SK-N-SH (cell line): ENCODE data around the gene SCN3A. TPM values are rescaled to one million over a fixed set of nuclear protein-coding genes. Genes with fewer than 3 reads are reported as not detected.

ENCODE experiments used
- CTCF ChIA-PET: fragments of 300-600, 350-600 bp; formaldehyde crosslinking; extraction: SDS; loops from one replicate; lab custom pipeline; 2021; lab: Yijun Ruan, JAX
- POLR2A ChIA-PET: fragments of 350-600 bp; sonication (Branson Sonifier 250); formaldehyde crosslinking; extraction: SDS; loops from one replicate; lab custom pipeline; 2020; ENCODE audit warnings: antibody characterized with exemption, inconsistent platforms; lab: Yijun Ruan, JAX
- DNase-seq: peaks from one replicate; pipeline ENCODE4 v3.0.0; 2012
- H2AFZ ChIP-seq: fragments of 200-600 bp; sonication (generic); 2 replicates; pipeline ENCODE4 v1.8.1; 2016; ENCODE audit warnings: antibody characterized with exemption, mild to moderate bottlenecking, low read depth
- H3F3A ChIP-seq: fragments of 200-600 bp; sonication (generic); replicated peaks from 2 replicates; pipeline ENCODE3; 2016; ENCODE audit warnings: antibody characterized with exemption, mild to moderate bottlenecking; ENCODE audit not compliant: insufficient read depth
- H3K27ac ChIP-seq, 2 experiments: fragments of 200-500 bp in 1 of 2; fragments of 200-600 bp in 1 of 2; sonication (Bioruptor generic) in 1 of 2; sonication (generic), shearing (Covaris generic) in 1 of 2; 2 replicates each; pipeline versions ENCODE4 v1.5.1 to v1.6.1; 2014 to 2016; ENCODE audit warnings: low read depth in 2 of 2, inconsistent platforms in 1 of 2, low read length in 1 of 2, mild to moderate bottlenecking in 1 of 2, mixed read lengths in 1 of 2
- H3K27me3 ChIP-seq: fragments of 200-600 bp; sonication (generic), shearing (Covaris generic); 2 replicates; pipeline ENCODE4 v1.6.1; 2016; ENCODE audit warnings: mixed run types; ENCODE audit not compliant: insufficient read depth
- H3K36me3 ChIP-seq, 2 experiments: fragments of 200-500 bp in 1 of 2; fragments of 200-600 bp in 1 of 2; sonication (Bioruptor generic) in 1 of 2; sonication (generic) in 1 of 2; replicated peaks in 1 of 2; 2 replicates each; pipeline versions ENCODE3 to v1.5.1; 2014 to 2016; ENCODE audit warnings: low read length in 1 of 2, mild to moderate bottlenecking in 1 of 2; ENCODE audit not compliant: insufficient read depth in 2 of 2, control insufficient read depth in 1 of 2
- H3K4me1 ChIP-seq, 2 experiments: fragments of 200-500 bp in 1 of 2; fragments of 200-600 bp in 1 of 2; sonication (Bioruptor generic) in 1 of 2; sonication (generic), shearing (Covaris generic) in 1 of 2; 2 replicates each; pipeline versions ENCODE4 v1.5.1 to v1.6.1; 2014 to 2016; ENCODE audit warnings: low read depth in 1 of 2, low read length in 1 of 2, mixed run types in 1 of 2; ENCODE audit not compliant: insufficient read depth in 2 of 2, control insufficient read depth in 1 of 2
- H3K4me2 ChIP-seq: fragments of 200-600 bp; sonication (generic), shearing (Covaris generic); 2 replicates; pipeline ENCODE4 v1.6.1; 2017; ENCODE audit warnings: mixed run types
- H3K4me3 ChIP-seq, 2 experiments: fragments of 200-500 bp in 1 of 2; fragments of 200-600 bp in 1 of 2; sonication (Bioruptor generic) in 1 of 2; sonication (generic), shearing (Covaris generic) in 1 of 2; 2 replicates each; pipeline versions ENCODE4 v1.5.1 to v1.8.1; 2014 to 2016; ENCODE audit warnings: low read depth in 2 of 2, inconsistent platforms in 1 of 2, low read length in 1 of 2, mild to moderate bottlenecking in 1 of 2, mixed read lengths in 1 of 2, moderate library complexity in 1 of 2
- H3K79me2 ChIP-seq: fragments of 200-600 bp; sonication (generic); 2 replicates; pipeline ENCODE4 v1.8.1; 2017; ENCODE audit warnings: mild to moderate bottlenecking; ENCODE audit not compliant: insufficient read depth
- H3K9ac ChIP-seq: fragments of 200-600 bp; sonication (generic); 2 replicates; pipeline ENCODE4 v1.6.1; 2017; ENCODE audit warnings: mixed run types
- H3K9me2 ChIP-seq: fragments of 200-600 bp; sonication (generic); 2 replicates; pipeline ENCODE4 v1.6.1; 2017; ENCODE audit warnings: mixed run types
- H3K9me3 ChIP-seq: fragments of 200-600 bp; sonication (generic); 2 replicates; pipeline ENCODE4 v1.6.1; 2017; ENCODE audit warnings: mixed run types, mild to moderate bottlenecking, moderate library complexity
- H4K20me1 ChIP-seq: fragments of 200-600 bp; sonication (generic); 2 replicates; pipeline ENCODE4 v1.6.1; 2017; ENCODE audit warnings: mild to moderate bottlenecking, mixed run types; ENCODE audit not compliant: insufficient read depth
- EP300 ChIP-seq, 2 experiments: IDR thresholded peaks; 2 replicates each; pipeline versions ENCODE4 v1.4.0 to v1.6.1; 2012; ENCODE audit warnings: borderline replicate concordance in 1 of 2, low read depth in 1 of 2, low read length in 1 of 2
- FOSL2 ChIP-seq: IDR thresholded peaks from 2 replicates; pipeline ENCODE4 v1.4.0; 2012; ENCODE audit warnings: low read depth, mild to moderate bottlenecking, moderate library complexity, borderline replicate concordance
- FOXJ3 ChIP-seq: sonication (generic); formaldehyde crosslinking; IDR thresholded peaks from 2 replicates; pipeline ENCODE4 v1.5.1; 2020; ENCODE audit warnings: mild to moderate bottlenecking, missing genetic modification reagents
- GABPA ChIP-seq: IDR thresholded peaks from 2 replicates; pipeline ENCODE4 v1.4.0; 2012; ENCODE audit warnings: low read depth, mild to moderate bottlenecking
- NFIC ChIP-seq: IDR thresholded peaks from 2 replicates; pipeline ENCODE4 v1.4.0; 2012; ENCODE audit warnings: borderline replicate concordance
- NRF1 ChIP-seq: IDR thresholded peaks from 2 replicates; pipeline ENCODE4 v1.6.1; 2012; ENCODE audit warnings: low read depth, mild to moderate bottlenecking, low read length
- POLR2AphosphoS5 ChIP-seq: IDR thresholded peaks from 2 replicates; pipeline ENCODE4 v1.6.1; 2012; ENCODE audit warnings: low read depth, low read length
- RAD21 ChIP-seq: IDR thresholded peaks from 2 replicates; pipeline ENCODE4 v1.6.1; 2012; ENCODE audit warnings: mild to moderate bottlenecking, low read length
- RCOR1 ChIP-seq: fragments of 150-350 bp; IDR thresholded peaks from 2 replicates; pipeline ENCODE4 v1.6.1; 2017; ENCODE audit warnings: antibody characterized with exemption, low read length
- RFX5 ChIP-seq: IDR thresholded peaks from 2 replicates; pipeline ENCODE4 v1.6.1; 2012; ENCODE audit warnings: mild to moderate bottlenecking, improper control_type of control experiment, low read length
- SMC3 ChIP-seq: IDR thresholded peaks from 2 replicates; pipeline ENCODE4 v1.6.1; 2012; ENCODE audit warnings: low read depth, low read length, improper control_type of control experiment
- TCF12 ChIP-seq: IDR thresholded peaks from 2 replicates; pipeline ENCODE4 v1.4.0; 2012
- TEAD4 ChIP-seq: IDR thresholded peaks from 2 replicates; pipeline ENCODE4 v1.4.0; 2012; ENCODE audit warnings: mild to moderate bottlenecking, borderline replicate concordance; ENCODE audit not compliant: insufficient read depth
- YY1 ChIP-seq: IDR thresholded peaks from 2 replicates; pipeline ENCODE4 v1.4.0; 2012; ENCODE audit warnings: low read depth, mild to moderate bottlenecking
- WGBS: methylation state at CpG from one replicate; pipeline ENCODE4 v1.1.6; 2017; ENCODE audit warnings: low lambda C conversion rate; 5-methylcytosine and 5-hydroxymethylcytosine counted together
- polyA plus RNA-seq, 3 experiments: library from polyadenylated mRNA; depleted of rRNA; stranded (reverse); fragments of >200 nt; gene quantifications; 2 replicates each; pipeline ENCODE4 v1.2.3, GENCODE V29; 2012
- TF ChIP-seq, protein P1 (sequence below): fragments of 150-350 bp; IDR thresholded peaks from 2 replicates; pipeline ENCODE4 v1.6.1; 2017; ENCODE audit warnings: antibody characterized with exemption, low read length, low read depth, borderline replicate concordance
- TF ChIP-seq, protein P2 (sequence below): IDR thresholded peaks from 2 replicates; pipeline ENCODE4 v1.4.0; 2012; ENCODE audit warnings: low read depth, borderline replicate concordance
- TF ChIP-seq, protein P3 (sequence below): fragments of 200-600 bp; sonication (generic); IDR thresholded peaks from 2 replicates; pipeline ENCODE4 v1.6.1; 2017; ENCODE audit warnings: antibody characterized with exemption, mild to moderate bottlenecking, moderate library complexity

The SCN3A gene
- polyA plus RNA-seq, 1 of the 3 experiments (the other 2 are of a cell fraction), result 0.33 TPM

DNA sequence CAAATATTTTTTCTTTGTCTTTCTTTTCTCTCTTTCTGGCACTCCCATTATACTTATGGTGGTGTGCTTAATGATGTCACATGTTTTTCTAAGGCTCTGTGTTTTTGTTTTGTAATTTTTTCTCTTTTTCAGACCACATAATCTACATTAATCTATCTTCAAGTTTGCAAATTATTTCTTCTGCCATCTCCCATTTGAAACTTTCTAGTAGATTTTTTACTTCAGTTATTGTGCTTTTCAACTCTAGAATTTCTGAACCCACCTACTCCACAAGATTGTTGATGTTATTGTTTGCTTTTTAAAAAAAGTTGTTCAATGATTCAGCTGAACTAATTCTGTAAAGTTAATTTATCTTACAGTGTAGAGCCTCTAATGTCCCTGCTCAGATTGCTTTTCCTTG, 121.4 kb downstream of the SCN3A start:
- no peaks in the 10 kb centered on the region for H3K9me2 ChIP-seq
- no peak overlapping the region for H3K4me2 ChIP-seq
- H3K79me2 ChIP-seq, result no peaks in the 10 kb centered on the region
- ChIA-PET CTCF (interaction anchor here (1.1 to 1.4 kb wide), 3 partner anchors 10 to 67 kb away, joined by 3 to 4 read pairs (median 3); no protein-coding TSS in a partner anchor), POLR2A (no interaction called here)
- H3K4me1 ChIP-seq, result no peaks in the 10 kb centered on the region
- H4K20me1 ChIP-seq, result no peaks in the 10 kb centered on the region
- DNase-seq, result no peak
- no peak for TF ChIP-seq EP300 (IDR thresholded peaks at IDR 0.05; ENCODE audit: borderline replicate concordance in 1 of 2, low read depth in 1 of 2, low read length in 1 of 2)
- TF ChIP-seq TEAD4, result no peak
- TF ChIP-seq, protein P1, sequence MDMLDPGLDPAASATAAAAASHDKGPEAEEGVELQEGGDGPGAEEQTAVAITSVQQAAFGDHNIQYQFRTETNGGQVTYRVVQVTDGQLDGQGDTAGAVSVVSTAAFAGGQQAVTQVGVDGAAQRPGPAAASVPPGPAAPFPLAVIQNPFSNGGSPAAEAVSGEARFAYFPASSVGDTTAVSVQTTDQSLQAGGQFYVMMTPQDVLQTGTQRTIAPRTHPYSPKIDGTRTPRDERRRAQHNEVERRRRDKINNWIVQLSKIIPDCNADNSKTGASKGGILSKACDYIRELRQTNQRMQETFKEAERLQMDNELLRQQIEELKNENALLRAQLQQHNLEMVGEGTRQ, result no peak
- TF ChIP-seq NFIC, result no peak
- H3K9me3 ChIP-seq, result no peaks in the 10 kb centered on the region
- H3K36me3 ChIP-seq, result no peaks in the 10 kb centered on the region
- H3K27me3 ChIP-seq, result no peaks in the 10 kb centered on the region
- H2AFZ ChIP-seq, result no peak overlapping the region
- peaks cover 5% of the 10 kb centered on the region for H3F3A ChIP-seq
- H3K4me3 ChIP-seq, result no peak overlapping the region
- H3K9ac ChIP-seq, result no peak overlapping the region
- no peak overlapping the region for H3K27ac ChIP-seq

DNA sequence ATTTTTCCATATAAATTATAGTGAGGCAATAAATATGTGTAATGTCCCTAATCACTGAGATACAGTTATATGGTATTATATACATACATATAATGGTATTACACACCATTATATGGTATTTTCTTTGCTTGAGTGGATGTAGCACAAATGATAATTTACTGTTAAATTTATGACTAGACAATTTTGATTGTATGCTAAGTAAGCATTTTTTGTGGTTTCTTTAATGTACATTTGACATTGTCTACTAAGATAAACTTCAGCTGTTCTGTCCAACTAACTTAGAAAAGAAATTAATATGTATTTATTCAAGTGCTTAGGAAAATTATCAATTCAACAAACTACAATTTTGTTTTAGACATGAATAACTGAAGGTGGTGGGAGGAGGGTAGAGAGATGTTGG, 122.6 kb downstream of the SCN3A start:
- no peak overlapping the region for H3K4me3 ChIP-seq
- no peaks in the 10 kb centered on the region for H3K79me2 ChIP-seq
- H3K9me2 ChIP-seq, result no peaks in the 10 kb centered on the region
- H3K27ac ChIP-seq, result no peak overlapping the region
- H2AFZ ChIP-seq, result no peak overlapping the region
- TF ChIP-seq TCF12 (no peak), GABPA (no peak), RFX5 (no peak), YY1 (no peak), NRF1 (no peak), NFIC (no peak)
- no peak overlapping the region for H3K4me2 ChIP-seq
- H3K9me3 ChIP-seq, result no peaks in the 10 kb centered on the region
- H3K27me3 ChIP-seq, result no peaks in the 10 kb centered on the region
- DNase-seq, result no peak
- H3K4me1 ChIP-seq, result no peaks in the 10 kb centered on the region
- no peak overlapping the region for H3K9ac ChIP-seq
- peaks cover 4% of the 10 kb centered on the region for H3F3A ChIP-seq
- ChIA-PET CTCF (interaction anchor here (1.4 kb wide), 1 partner anchor 9 kb away, joined by 3 read pairs; no protein-coding TSS in a partner anchor), POLR2A (no interaction called here)
- no peaks in the 10 kb centered on the region for H3K36me3 ChIP-seq
- H4K20me1 ChIP-seq, result no peaks in the 10 kb centered on the region

DNA sequence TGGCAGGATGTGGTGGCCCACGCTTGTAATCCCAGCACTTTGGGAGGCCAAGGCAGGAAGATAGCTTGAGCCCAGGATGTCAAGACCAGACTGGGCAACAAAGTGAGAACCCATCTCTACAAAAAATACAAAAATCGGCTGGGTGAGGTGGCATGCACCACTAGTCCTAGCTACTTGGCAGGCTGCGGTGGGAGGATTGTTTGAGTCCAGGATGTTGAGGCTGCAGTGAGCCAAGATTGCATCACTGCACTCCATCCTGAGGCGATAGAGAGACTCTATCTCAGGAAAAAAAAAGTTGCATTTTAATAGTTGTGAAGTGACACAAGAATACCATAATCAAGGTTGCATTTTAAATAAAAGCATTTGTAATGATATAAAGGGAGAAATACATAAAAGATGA, 124.4 kb downstream of the SCN3A start:
- H3K9me3 ChIP-seq, result no peaks in the 10 kb centered on the region
- ChIA-PET CTCF (no interaction called here), POLR2A (no interaction called here)
- H3K9me2 ChIP-seq, result no peaks in the 10 kb centered on the region
- no peak overlapping the region for H3K9ac ChIP-seq
- H2AFZ ChIP-seq, result no peak overlapping the region
- no peaks in the 10 kb centered on the region for H4K20me1 ChIP-seq
- no peak overlapping the region for H3K4me3 ChIP-seq
- H3K27me3 ChIP-seq, result no peaks in the 10 kb centered on the region
- no peaks in the 10 kb centered on the region for H3K79me2 ChIP-seq
- no peak overlapping the region for H3K27ac ChIP-seq
- WGBS, result 80% methylated on average over 4 of the region's 4 CpGs
- H3K4me2 ChIP-seq, result no peak overlapping the region
- no peaks in the 10 kb centered on the region for H3K36me3 ChIP-seq
- TF ChIP-seq FOXJ3 (no peak), RCOR1 (no peak), RFX5 (no peak), GABPA (no peak), FOSL2 (no peak), SMC3 (no peak), YY1 (no peak), RAD21 (no peak), POLR2AphosphoS5 (no peak)
- TF ChIP-seq, protein P2, sequence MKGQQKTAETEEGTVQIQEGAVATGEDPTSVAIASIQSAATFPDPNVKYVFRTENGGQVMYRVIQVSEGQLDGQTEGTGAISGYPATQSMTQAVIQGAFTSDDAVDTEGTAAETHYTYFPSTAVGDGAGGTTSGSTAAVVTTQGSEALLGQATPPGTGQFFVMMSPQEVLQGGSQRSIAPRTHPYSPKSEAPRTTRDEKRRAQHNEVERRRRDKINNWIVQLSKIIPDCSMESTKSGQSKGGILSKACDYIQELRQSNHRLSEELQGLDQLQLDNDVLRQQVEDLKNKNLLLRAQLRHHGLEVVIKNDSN, result no peak
- TF ChIP-seq, protein P3, sequence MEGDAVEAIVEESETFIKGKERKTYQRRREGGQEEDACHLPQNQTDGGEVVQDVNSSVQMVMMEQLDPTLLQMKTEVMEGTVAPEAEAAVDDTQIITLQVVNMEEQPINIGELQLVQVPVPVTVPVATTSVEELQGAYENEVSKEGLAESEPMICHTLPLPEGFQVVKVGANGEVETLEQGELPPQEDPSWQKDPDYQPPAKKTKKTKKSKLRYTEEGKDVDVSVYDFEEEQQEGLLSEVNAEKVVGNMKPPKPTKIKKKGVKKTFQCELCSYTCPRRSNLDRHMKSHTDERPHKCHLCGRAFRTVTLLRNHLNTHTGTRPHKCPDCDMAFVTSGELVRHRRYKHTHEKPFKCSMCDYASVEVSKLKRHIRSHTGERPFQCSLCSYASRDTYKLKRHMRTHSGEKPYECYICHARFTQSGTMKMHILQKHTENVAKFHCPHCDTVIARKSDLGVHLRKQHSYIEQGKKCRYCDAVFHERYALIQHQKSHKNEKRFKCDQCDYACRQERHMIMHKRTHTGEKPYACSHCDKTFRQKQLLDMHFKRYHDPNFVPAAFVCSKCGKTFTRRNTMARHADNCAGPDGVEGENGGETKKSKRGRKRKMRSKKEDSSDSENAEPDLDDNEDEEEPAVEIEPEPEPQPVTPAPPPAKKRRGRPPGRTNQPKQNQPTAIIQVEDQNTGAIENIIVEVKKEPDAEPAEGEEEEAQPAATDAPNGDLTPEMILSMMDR, result no peak
- TF ChIP-seq, protein P1, result no peak
- no peaks in the 10 kb centered on the region for H3K4me1 ChIP-seq
- H3F3A ChIP-seq, result no peaks in the 10 kb centered on the region
- no peak for DNase-seq
